OCI-LY7 (cell line): ENCODE results near the gene TNS3. TPM values are rescaled to one million over a fixed set of nuclear protein-coding genes. Genes with fewer than 3 reads are reported as not detected.
"Not testable (repeated sequence)": the region's sequence is repeated elsewhere in the genome, so short reads cannot be mapped to it uniquely, and the experiment has no call there.

Experiments
- BruUV-seq: library from RNA; stranded (reverse); fragments of 400-500 nt; replicated peaks from 2 replicates; lab custom pipeline; 2021; lab: Mats Ljungman, UMichigan
- CTCF ChIA-PET: fragments of 300-600 bp; sonication (Branson Sonifier 250); formaldehyde crosslinking; loops from one replicate; lab custom pipeline; 2022; ENCODE audit warnings: antibody characterized with exemption; ENCODE audit not compliant: unreplicated experiment; lab: Charles Lee
- POLR2A ChIA-PET: fragments of 300-600 bp; sonication (Branson Sonifier 250); formaldehyde crosslinking; loops from one replicate; lab custom pipeline; 2022; ENCODE audit warnings: antibody characterized with exemption; lab: Charles Lee
- DNase-seq: peaks from one replicate; pipeline ENCODE4 v3.0.0-alpha.2; 2015; ENCODE audit warnings: low spot score
- H2AFZ ChIP-seq: fragments of 200-600 bp; sonication (generic), shearing (Covaris generic); 2 replicates; pipeline ENCODE4 v1.6.1; 2014; ENCODE audit warnings: mild to moderate bottlenecking, antibody characterized with exemption, low read length, moderate library complexity
- H3K27ac ChIP-seq: fragments of 200-600 bp; sonication (generic); 2 replicates; pipeline ENCODE4 v1.5.1; 2014; ENCODE audit warnings: mixed run types, low read depth, mild to moderate bottlenecking, moderate library complexity, low read length, inconsistent platforms; ENCODE audit not compliant: poor library complexity, severe bottlenecking
- H3K36me3 ChIP-seq: fragments of 200-600 bp; sonication (generic); 2 replicates; pipeline ENCODE4 v1.6.1; 2014; ENCODE audit warnings: mild to moderate bottlenecking, antibody characterized with exemption, low read length, moderate library complexity, mixed read lengths; ENCODE audit not compliant: insufficient read depth
- H3K4me1 ChIP-seq: fragments of 200-600 bp; sonication (generic); 2 replicates; pipeline ENCODE4 v1.5.1; 2014; ENCODE audit warnings: mild to moderate bottlenecking, low read length; ENCODE audit not compliant: insufficient read depth, poor library complexity, severe bottlenecking
- H3K4me2 ChIP-seq: fragments of 200-600 bp; sonication (generic); 2 replicates; pipeline ENCODE4 v1.6.1; 2014; ENCODE audit warnings: mild to moderate bottlenecking, low read length
- H3K4me3 ChIP-seq: fragments of 200-600 bp; sonication (generic); 2 replicates; pipeline ENCODE4 v1.5.1; 2014; ENCODE audit warnings: mild to moderate bottlenecking, low read depth, low read length; ENCODE audit not compliant: poor library complexity, severe bottlenecking
- H3K79me2 ChIP-seq: fragments of 200-600 bp; sonication (generic); 2 replicates; pipeline ENCODE4 v1.6.1; 2016; ENCODE audit warnings: low read depth, mild to moderate bottlenecking, low read length, moderate library complexity, mixed read lengths; ENCODE audit not compliant: insufficient read depth
- H3K9me2 ChIP-seq: fragments of 200-600 bp; sonication (generic); 2 replicates; pipeline ENCODE4 v1.6.1; 2016; ENCODE audit warnings: mild to moderate bottlenecking, low read length, mixed read lengths; ENCODE audit not compliant: insufficient read depth
- H3K9me3 ChIP-seq: fragments of 200-600 bp; sonication (generic); 2 replicates; pipeline ENCODE4 v1.6.1; 2014; ENCODE audit warnings: mild to moderate bottlenecking, mixed run types, low read length, mixed read lengths
- H4K20me1 ChIP-seq: fragments of 200-600 bp; sonication (generic); 2 replicates; pipeline ENCODE4 v1.6.1; 2014; ENCODE audit warnings: mild to moderate bottlenecking, antibody characterized with exemption, low read length, moderate library complexity, mixed read lengths; ENCODE audit not compliant: insufficient read depth
- CTCF ChIP-seq: fragments of 200-600 bp; sonication (generic); conservative IDR thresholded peaks from 2 replicates; pipeline ENCODE4 v1.5.1; 2014; ENCODE audit warnings: mild to moderate bottlenecking, antibody characterized with exemption, low read length, moderate library complexity, mixed read lengths
- EZH2phosphoT487 ChIP-seq: fragments of 200-600 bp; sonication (generic); IDR thresholded peaks from 2 replicates; pipeline ENCODE4 v1.6.1; 2018; ENCODE audit warnings: low read depth, borderline replicate concordance, mild to moderate bottlenecking, mixed run types, antibody characterized with exemption, low read length, moderate library complexity, mixed read lengths
- intact Hi-C: fragments of 100-400 bp; cut with micrococcal nuclease; formaldehyde crosslinking; loops from one replicate; pipeline ENCODE4 v1.10.0; 2022; ENCODE audit not compliant: unreplicated experiment
- total RNA-seq, 2 experiments: library from RNA; depleted of rRNA in 1 of 2; stranded (reverse); fragments of >200 nt in 1 of 2; shearing (Covaris generic) in 1 of 2; gene quantifications; 2 replicates each; pipeline ENCODE4 v1.2.3, GENCODE V29; 2014 to 2022

TNS3 gene
- total RNA-seq, 2 experiments from 2014 or later: 9.5 to 42.1 TPM

GRCh38 chr7:47471358-47471703 lies 110.6 kb downstream of the TNS3 start:
- H3K4me2 ChIP-seq: no peak overlapping the region
- POLR2A ChIA-PET: no interaction called here
- no peaks in the 10 kb centered on the region for H3K36me3 ChIP-seq

DNA sequence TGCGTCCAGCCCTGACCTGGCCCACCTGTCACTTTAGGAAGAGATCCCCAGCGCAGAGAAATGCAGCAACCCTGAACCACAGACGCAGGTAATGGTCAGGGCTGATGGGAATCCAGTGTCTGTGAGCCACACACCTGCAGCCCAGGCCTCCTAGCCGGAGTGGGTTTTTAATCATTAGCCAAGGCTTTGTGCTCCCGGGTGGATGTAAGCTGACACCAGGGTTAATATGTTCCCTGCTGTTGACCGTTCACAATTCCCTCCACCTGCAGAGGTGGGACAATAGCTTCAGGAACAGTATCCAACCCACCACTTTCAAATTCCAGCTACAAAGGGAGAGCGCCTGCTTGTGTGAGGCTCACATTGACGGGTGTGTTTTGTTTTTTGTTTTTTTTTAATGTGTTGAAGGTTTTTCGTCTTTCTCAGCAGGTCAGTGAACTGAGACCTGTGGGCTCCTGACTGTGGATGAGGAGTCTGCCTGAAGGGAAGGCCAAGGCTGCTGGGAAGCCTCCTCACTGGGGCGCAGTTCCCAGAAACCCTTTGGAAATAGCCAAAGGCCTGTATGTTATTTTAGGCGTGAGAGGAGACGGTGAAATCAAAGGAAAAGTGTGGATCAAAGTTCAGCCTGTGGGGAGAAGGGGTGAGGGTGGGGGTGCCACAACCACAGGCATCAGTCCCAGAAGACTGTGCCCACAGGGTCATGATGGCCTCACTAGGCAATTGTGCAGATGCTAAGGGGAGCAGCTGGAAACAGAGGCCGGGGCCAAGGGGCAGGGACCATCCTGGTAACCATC lies 111.1 kb downstream of the TNS3 start:
- H3K4me2 ChIP-seq: no peak overlapping the region
- intact Hi-C loops: no loop called here
- BruUV-seq: no TSS peak
- H3K4me1 ChIP-seq: peaks cover 26% of the 10 kb centered on the region
- no peaks in the 10 kb centered on the region for H3K9me3 ChIP-seq
- no peaks in the 10 kb centered on the region for H3K79me2 ChIP-seq
- H4K20me1 ChIP-seq: no peaks in the 10 kb centered on the region
- H3K9me2 ChIP-seq: no peaks in the 10 kb centered on the region
- TF ChIP-seq CTCF: no peak
- TF ChIP-seq EZH2phosphoT487: no peak
- H3K27ac ChIP-seq: no peak overlapping the region
- H2AFZ ChIP-seq: no peak overlapping the region
- H3K4me3 ChIP-seq: no peak overlapping the region
- H3K36me3 ChIP-seq: no peaks in the 10 kb centered on the region
- POLR2A ChIA-PET: no interaction called here
- CTCF ChIA-PET: no interaction called here
- no peak for DNase-seq

More at GRCh38 chr7:47471358-47471703, 110.6 kb downstream of the TNS3 start:
- no peaks in the 10 kb centered on the region for H3K9me3 ChIP-seq
- TF ChIP-seq CTCF (no peak), EZH2phosphoT487 (no peak)
- BruUV-seq: no TSS peak
- no peaks in the 10 kb centered on the region for H4K20me1 ChIP-seq
- H3K9me2 ChIP-seq: no peaks in the 10 kb centered on the region
- no peak overlapping the region for H3K27ac ChIP-seq
- H3K79me2 ChIP-seq: no peaks in the 10 kb centered on the region
- peaks cover 26% of the 10 kb centered on the region for H3K4me1 ChIP-seq
- no peak overlapping the region for H3K4me3 ChIP-seq
- intact Hi-C loops: no loop called here
- no peak for DNase-seq
- CTCF ChIA-PET: no interaction called here
- H2AFZ ChIP-seq: no peak overlapping the region

- H3K79me2 ChIP-seq, intact Hi-C loops, H3K9me2 ChIP-seq, H3K4me2 ChIP-seq, H3K9me3 ChIP-seq, BruUV-seq, H3K36me3 ChIP-seq, DNase-seq, CTCF ChIA-PET, H3K27ac ChIP-seq, H4K20me1 ChIP-seq, POLR2A ChIA-PET, H2AFZ ChIP-seq, H3K4me3 ChIP-seq: not testable (repeated sequence)
- peaks cover 26% of the 10 kb centered on the region for H3K4me1 ChIP-seq
These were observed 112.1 kb downstream of the TNS3 start for GRCh38 chr7:47469846-47470245.
